HEK293 (cell line): ENCODE measurements around the gene PSMD8.

Experiments
- CTCF ChIA-PET: fragments of 350-600 bp; formaldehyde crosslinking; extraction: SDS; loops from one replicate; lab custom pipeline; 2021; ENCODE audit warnings: antibody characterized with exemption; lab: Yijun Ruan, JAX
- POLR2A ChIA-PET: fragments of 300-600 bp; formaldehyde crosslinking; extraction: SDS; loops from one replicate; lab custom pipeline; 2020; ENCODE audit warnings: antibody characterized with exemption, inconsistent platforms; lab: Yijun Ruan, JAX
- H3K27ac ChIP-seq: fragments of 200-500 bp; sonication (Bioruptor generic); 2 replicates; pipeline ENCODE4 v1.5.1; 2014; ENCODE audit warnings: low read depth, low read length, control low read depth, inconsistent platforms; ENCODE audit errors: extremely low read depth
- H3K36me3 ChIP-seq, 2 experiments: fragments of 200-500 bp in 1 of 2; sonication (Bioruptor generic) in 1 of 2; 1 replicate in 1 of 2; 2 replicates in 1 of 2; pipeline ENCODE4 v1.5.1; 2014 to 2017; ENCODE audit warnings: inconsistent platforms in 2 of 2, low read length in 2 of 2; ENCODE audit not compliant: control insufficient read depth in 2 of 2, insufficient read depth in 1 of 2
- H3K4me1 ChIP-seq: fragments of 200-500 bp; sonication (Bioruptor generic); 2 replicates; pipeline ENCODE4 v1.5.1; 2014; ENCODE audit warnings: mild to moderate bottlenecking, low read length, inconsistent platforms; ENCODE audit not compliant: control insufficient read depth, insufficient read depth
- H3K4me3 ChIP-seq: 2 replicates; pipeline ENCODE4 v1.5.1; 2011; ENCODE audit warnings: low read depth, mild to moderate bottlenecking, control low read depth, low read length, moderate library complexity
- H3K9me3 ChIP-seq: fragments of 200-500 bp; sonication (Bioruptor generic); 2 replicates; pipeline ENCODE4 v1.5.1; 2014; ENCODE audit warnings: low read depth, low read length, inconsistent platforms; ENCODE audit not compliant: control insufficient read depth, insufficient read depth
- PATZ1 ChIP-seq: fragments of 450-650 bp; formaldehyde crosslinking; IDR thresholded peaks from 2 replicates; pipeline ENCODE4 v1.5.1; 2016; ENCODE audit warnings: missing biosample characterization, missing genetic modification characterization
- PBX3 ChIP-seq: sonication (generic); formaldehyde crosslinking; IDR thresholded peaks from 2 replicates; pipeline ENCODE4 v1.8.1; 2022; ENCODE audit warnings: mild to moderate bottlenecking, moderate library complexity, missing genetic modification reagents
- PRDM4 ChIP-seq: fragments of 450-650 bp; formaldehyde crosslinking; IDR thresholded peaks from 2 replicates; pipeline ENCODE4 v1.5.1; 2017; ENCODE audit warnings: missing biosample characterization, missing genetic modification characterization
- SCRT1 ChIP-seq: fragments of 450-650 bp; formaldehyde crosslinking; IDR thresholded peaks from 2 replicates; pipeline ENCODE4 v1.5.1; 2016; ENCODE audit warnings: missing biosample characterization, missing genetic modification characterization, borderline replicate concordance
- SCRT2 ChIP-seq: fragments of 450-650 bp; formaldehyde crosslinking; IDR thresholded peaks from 2 replicates; pipeline ENCODE4 v1.5.1; 2016; ENCODE audit warnings: missing biosample characterization, missing genetic modification characterization
- SETDB1 ChIP-seq: IDR thresholded peaks from one replicate; pipeline ENCODE4 v1.6.1; 2017; ENCODE audit warnings: mild to moderate bottlenecking, low read length, moderate library complexity, mixed read lengths; ENCODE audit not compliant: insufficient read length
- YY1 ChIP-seq: fragments of 450-650 bp; formaldehyde crosslinking; IDR thresholded peaks from 2 replicates; pipeline ENCODE4 v1.5.1; 2018; ENCODE audit warnings: missing biosample characterization, missing genetic modification characterization
- YY2 ChIP-seq: fragments of 450-650 bp; formaldehyde crosslinking; IDR thresholded peaks from 2 replicates; pipeline ENCODE4 v1.5.1; 2016; ENCODE audit warnings: missing biosample characterization, missing genetic modification characterization
- ZBTB20 ChIP-seq: fragments of 450-650 bp; formaldehyde crosslinking; IDR thresholded peaks from 2 replicates; pipeline ENCODE4 v1.5.1; 2016; ENCODE audit warnings: missing biosample characterization, missing genetic modification characterization
- ZBTB48 ChIP-seq: fragments of 450-650 bp; formaldehyde crosslinking; IDR thresholded peaks from 2 replicates; pipeline ENCODE4 v1.5.1; 2016; ENCODE audit warnings: missing biosample characterization, missing genetic modification characterization
- ZBTB49 ChIP-seq: fragments of 450-650 bp; formaldehyde crosslinking; IDR thresholded peaks from 2 replicates; pipeline ENCODE4 v1.5.1; 2016; ENCODE audit warnings: missing biosample characterization, missing genetic modification characterization, low read depth
- ZNF184 ChIP-seq: fragments of 450-650 bp; IDR thresholded peaks from 2 replicates; pipeline ENCODE4 v1.5.1; 2018; ENCODE audit warnings: missing biosample characterization, mild to moderate bottlenecking, missing genetic modification characterization
- ZNF19 ChIP-seq: fragments of 450-650 bp; formaldehyde crosslinking; IDR thresholded peaks from 2 replicates; pipeline ENCODE4; 2016; ENCODE audit warnings: missing biosample characterization, missing genetic modification characterization, low read depth
- ZNF214 ChIP-seq: fragments of 450-650 bp; formaldehyde crosslinking; IDR thresholded peaks from 2 replicates; pipeline ENCODE4 v1.5.1; 2017; ENCODE audit warnings: missing biosample characterization, mild to moderate bottlenecking, missing genetic modification characterization, borderline replicate concordance
- ZNF248 ChIP-seq: fragments of 450-650 bp; formaldehyde crosslinking; IDR thresholded peaks from 2 replicates; pipeline ENCODE4 v1.5.1; 2017; ENCODE audit warnings: missing biosample characterization, missing genetic modification characterization
- ZNF302 ChIP-seq: fragments of 450-650 bp; formaldehyde crosslinking; IDR thresholded peaks from 2 replicates; pipeline ENCODE4 v1.5.1; 2016; ENCODE audit warnings: missing biosample characterization, missing genetic modification characterization, low read depth
- ZNF366 ChIP-seq: fragments of 450-650 bp; formaldehyde crosslinking; conservative IDR thresholded peaks from 2 replicates; pipeline ENCODE4 v1.5.1; 2016; ENCODE audit warnings: missing biosample characterization, missing genetic modification characterization
- ZNF394 ChIP-seq: fragments of 450-650 bp; formaldehyde crosslinking; IDR thresholded peaks from 2 replicates; pipeline ENCODE4 v1.5.1; 2016; ENCODE audit warnings: missing biosample characterization, missing genetic modification characterization, mild to moderate bottlenecking, moderate library complexity, borderline replicate concordance
- ZNF514 ChIP-seq: fragments of 450-650 bp; formaldehyde crosslinking; IDR thresholded peaks from 2 replicates; pipeline ENCODE4 v1.5.1; 2016; ENCODE audit warnings: missing biosample characterization, missing genetic modification characterization
- ZNF544 ChIP-seq: fragments of 450-650 bp; formaldehyde crosslinking; IDR thresholded peaks from 2 replicates; pipeline ENCODE4 v1.5.0; 2017; ENCODE audit warnings: missing biosample characterization, missing genetic modification characterization
- ZNF571 ChIP-seq: fragments of 450-650 bp; formaldehyde crosslinking; IDR thresholded peaks from 2 replicates; pipeline ENCODE4 v1.5.0; 2017; ENCODE audit warnings: missing biosample characterization, missing genetic modification characterization
- ZNF596 ChIP-seq: fragments of 450-650 bp; IDR thresholded peaks from 2 replicates; pipeline ENCODE4 v1.5.0; 2018; ENCODE audit warnings: missing biosample characterization, mild to moderate bottlenecking, missing genetic modification characterization, moderate library complexity
- ZNF623 ChIP-seq: fragments of 450-650 bp; formaldehyde crosslinking; IDR thresholded peaks from 2 replicates; pipeline ENCODE4 v1.5.1; 2016; ENCODE audit warnings: missing biosample characterization, missing genetic modification characterization
- ZNF645 ChIP-seq: fragments of 450-650 bp; formaldehyde crosslinking; IDR thresholded peaks from 2 replicates; pipeline ENCODE4; 2016; ENCODE audit warnings: missing biosample characterization, missing genetic modification characterization
- ZNF660 ChIP-seq: fragments of 450-650 bp; IDR thresholded peaks from 2 replicates; pipeline ENCODE4 v1.5.1; 2018; ENCODE audit warnings: missing biosample characterization, mild to moderate bottlenecking, missing genetic modification characterization
- ZNF747 ChIP-seq: fragments of 450-650 bp; formaldehyde crosslinking; IDR thresholded peaks from 2 replicates; pipeline ENCODE4 v1.5.1; 2016; ENCODE audit warnings: missing biosample characterization, missing genetic modification characterization
- ZNF768 ChIP-seq: fragments of 450-650 bp; formaldehyde crosslinking; IDR thresholded peaks from 2 replicates; pipeline ENCODE4 v1.5.1; 2018; ENCODE audit warnings: missing biosample characterization, mild to moderate bottlenecking, missing genetic modification characterization
- ZNF792 ChIP-seq: fragments of 450-650 bp; formaldehyde crosslinking; IDR thresholded peaks from 2 replicates; pipeline ENCODE4 v1.5.1; 2016; ENCODE audit warnings: missing biosample characterization, missing genetic modification characterization
- ZSCAN4 ChIP-seq: fragments of 450-650 bp; formaldehyde crosslinking; IDR thresholded peaks from 2 replicates; pipeline ENCODE4 v1.5.1; 2017; ENCODE audit warnings: missing biosample characterization, missing genetic modification characterization
- ZXDB ChIP-seq: fragments of 450-650 bp; formaldehyde crosslinking; IDR thresholded peaks from 2 replicates; pipeline ENCODE4 v1.5.1; 2016; ENCODE audit warnings: missing biosample characterization, missing genetic modification characterization

Gene PSMD8

GRCh38 chr19:38369584-38369983 lies 4.8 kb upstream of the PSMD8 start:
- H3K4me3 ChIP-seq: no peak overlapping the region
- POLR2A ChIA-PET: interaction anchor here (1.5 kb wide), 1 partner anchor 18 kb away, joined by 3 read pairs; the partner anchor contains the start of gene GGN
- no peak overlapping the region for H3K27ac ChIP-seq
- CTCF ChIA-PET: interaction anchor here (1.8 kb wide), 1 partner anchor 34 kb away, joined by 5 read pairs; no protein-coding TSS in a partner anchor
- H3K4me1 ChIP-seq: peaks cover 6% of the 10 kb centered on the region
- no peaks in the 10 kb centered on the region for H3K36me3 ChIP-seq
- no peaks in the 10 kb centered on the region for H3K9me3 ChIP-seq
- TF ChIP-seq SETDB1: no peak
- no peak for TF ChIP-seq ZNF660 (tag by site-specific recombination)
- TF ChIP-seq ZBTB49 (tag by site-specific recombination): no peak
- no peak for TF ChIP-seq ZNF768 (tag by site-specific recombination)
- TF ChIP-seq YY2: no peak
- no peak for TF ChIP-seq ZNF394 (tag by site-specific recombination)
- no peak for TF ChIP-seq YY1 (tag by site-specific recombination)
- TF ChIP-seq ZNF366 (tag by site-specific recombination): peak; percentile 57
- TF ChIP-seq ZNF19: no peak
- no peak for TF ChIP-seq PATZ1 (tag by site-specific recombination)
- TF ChIP-seq ZNF645 (tag by site-specific recombination): no peak
- no peak for TF ChIP-seq ZNF596 (tag by site-specific recombination)
- no peak for TF ChIP-seq ZNF792 (tag by site-specific recombination)
- TF ChIP-seq ZNF514 (tag by site-specific recombination): no peak
- TF ChIP-seq ZBTB20 (tag by site-specific recombination): no peak
- no peak for TF ChIP-seq ZBTB48 (tag by site-specific recombination)
- no peak for TF ChIP-seq ZSCAN4 (tag by site-specific recombination)
- TF ChIP-seq ZXDB: no peak
- no peak for TF ChIP-seq PBX3
- TF ChIP-seq ZNF623 (tag by site-specific recombination): no peak
- TF ChIP-seq ZNF747 (tag by site-specific recombination): peak; percentile 93; the same call in 1 of the 2 replicates
- TF ChIP-seq ZNF214 (tag by site-specific recombination): no peak
- no peak for TF ChIP-seq PRDM4 (tag by site-specific recombination)
- 0 out of 2 replicates have a peak, but pooled peaks have one; percentile 42 for TF ChIP-seq ZNF248 (tag by site-specific recombination)
- TF ChIP-seq ZNF571 (tag by site-specific recombination): no peak
- peak; percentile 61; the same call in 1 of the 2 replicates for TF ChIP-seq SCRT2 (tag by site-specific recombination)
- TF ChIP-seq ZNF184 (tag by site-specific recombination): no peak
- peak; percentile 69; the same call in 1 of the 2 replicates for TF ChIP-seq SCRT1 (tag by site-specific recombination)
- TF ChIP-seq ZNF302: no peak
- no peak for TF ChIP-seq ZNF544
